ENCODE measurements around the gene PACSIN3. TPM values are rescaled to one million over a fixed set of nuclear protein-coding genes. Genes with fewer than 3 reads are reported as not detected.
A peak's percentile ranks its signal among the peaks of the same experiment; 100 is the strongest.

PACSIN3 gene
- total and polyA plus RNA-seq, 2 of the 8 experiments (the other 6 are each of a cell fraction or from before 2014, with no cell fraction given), result 23.8 to 47.2 TPM

DNA sequence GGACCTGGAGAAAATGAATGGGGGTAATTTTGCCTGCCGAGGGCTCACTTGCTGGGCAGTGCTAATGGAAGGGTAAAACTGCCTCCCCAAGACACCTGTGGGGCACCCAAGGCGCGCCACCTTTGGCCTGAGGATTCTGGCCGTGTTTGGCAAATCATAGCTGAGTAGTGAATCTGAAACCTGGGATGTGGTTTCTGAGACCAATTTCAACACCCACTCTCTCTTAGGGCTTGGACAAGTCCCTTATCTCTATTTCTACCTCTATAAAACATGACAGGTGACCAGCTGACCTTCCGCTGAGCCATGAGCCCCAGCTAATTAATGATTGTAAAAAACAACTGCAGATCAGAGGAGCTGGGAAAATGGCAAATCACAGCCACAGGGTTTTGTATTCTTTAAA is 1.5 kb upstream of the PACSIN3 start:
- Histone ChIP-seq H3K79me1 (ENCODE audit: low read depth, low read length) (peaks cover 3% of the 10 kb centered on the region; the same call in 1 of the 2 replicates), H3K9me3 (ENCODE audit: insufficient read depth in 2 of 2, low read depth in 1 of 2, low read length in 1 of 2) (no peaks in the 10 kb centered on the region), H4K91ac (replicated peaks; ENCODE audit: insufficient read length, low read length) (no peak overlapping the region), H4K5ac (ENCODE audit: insufficient read length, low read depth, low read length) (no peak overlapping the region), H2BK120ac (replicated peaks; ENCODE audit: low read depth, low read length) (no peak overlapping the region), H3K36me3 (ENCODE audit: control insufficient read depth in 2 of 4, insufficient read depth in 4 of 4, low read length in 3 of 4) (peaks cover 0 to 3% (median 0%) of the 10 kb centered on the region in 4 experiments; a peak in 1 of 8 replicates), H2AFZ (ENCODE audit: low read length) (no peak overlapping the region), H3K4ac (replicated peaks; ENCODE audit: insufficient read length, low read depth, low read length) (no peak overlapping the region), H3K56ac (replicated peaks; ENCODE audit: insufficient read length, low read depth, low read length) (no peak overlapping the region), H3K18ac (ENCODE audit: extremely low read depth, low read length) (no peak overlapping the region), H3K23me2 (ENCODE audit: low read depth, low read length) (peaks cover 12% of the 10 kb centered on the region; the same call in 1 of the 2 replicates), H2BK12ac (ENCODE audit: low read depth, low read length) (no peak overlapping the region), H4K20me1 (replicated peaks in 1 of 2; ENCODE audit: control insufficient read depth in 1 of 2, insufficient read depth in 2 of 2, low read length in 2 of 2) (peaks cover 0 to 2% of the 10 kb centered on the region in 2 experiments), H3K4me3 (ENCODE audit: extremely low read depth in 1 of 4, insufficient read depth in 2 of 4, low read depth in 3 of 4, low read length in 4 of 4) (peak overlapping the region; percentile 62 to 92 (median 82); a peak in 7 of 8 replicates), H4K8ac (ENCODE audit: extremely low read depth, insufficient read depth, low read length) (no peak overlapping the region), H3K4me2 (ENCODE audit: insufficient read depth in 1 of 2, low read depth in 2 of 2, low read length in 2 of 2) (peak overlapping the region; percentile 66 to 77), H2AK5ac (ENCODE audit: low read depth, low read length) (no peak overlapping the region), H3K4me1 (replicated peaks in 1 of 4; ENCODE audit: control insufficient read depth in 3 of 4, insufficient read depth in 4 of 4, low read length in 3 of 4) (peaks cover 0 to 8% (median 6%) of the 10 kb centered on the region in 4 experiments; a peak in 5 of 7 replicates), H3K23ac (ENCODE audit: insufficient read length) (no peak overlapping the region), H3K79me2 (ENCODE audit: control insufficient read depth in 1 of 2, insufficient read depth in 2 of 2, low read length in 2 of 2) (peaks cover 0 to 14% of the 10 kb centered on the region in 2 experiments; a peak in 3 of 4 replicates), H2BK5ac (ENCODE audit: low read depth, low read length) (no peak overlapping the region), H3K9ac (replicated peaks in 1 of 4; ENCODE audit: extremely low read depth in 1 of 4, low read depth in 3 of 4, low read length in 3 of 4) (peak overlapping the region in 1 of 4 experiments; percentile 56; a peak in 3 of 7 replicates), H2BK20ac (ENCODE audit: low read length) (no peak overlapping the region), H3K14ac (ENCODE audit: insufficient read length) (no peak overlapping the region), H3K27me3 (replicated peaks in 1 of 4; ENCODE audit: control insufficient read depth in 3 of 4, extremely low read depth in 1 of 4, insufficient read depth in 3 of 4, low read length in 3 of 4) (peaks cover 0 to 6% (median 0%) of the 10 kb centered on the region in 4 experiments; a peak in 3 of 7 replicates), H2BK15ac (ENCODE audit: low read length) (0 out of 2 replicates have a peak overlapping the region, but pooled peaks have one; percentile 67), H3K27ac (ENCODE audit: low read depth, low read length) (no peak overlapping the region)
- ChIA-PET POLR2A (ENCODE audit: partially characterized antibody) (interaction anchor here (1.1 to 3.9 kb wide), 15 partner anchors 8 to 275 kb away, joined by 3 to 49 read pairs (median 9); partner anchors contain the start of genes ACP2, ARFGAP2 and DDB2), CTCF (ENCODE audit: partially characterized antibody) (interaction anchor here (1.1 to 16.6 kb wide), 7 partner anchors 9 to 161 kb away, joined by 3 to 247 read pairs (median 8); partner anchors contain the start of genes ARFGAP2 and DDB2)
- whole genome bisulfite sequencing, 2 experiments (ENCODE audit: extremely low coverage in 1 of 2, insufficient coverage in 1 of 2, insufficient read length in 1 of 2, insufficient replicate concordance in 2 of 2, low coverage in 1 of 2, low lambda C conversion rate in 2 of 2, missing lambda C conversion rate in 1 of 2), result 20% methylated on average over 5 of the region's 5 CpGs; no CpG with 5 or more reads in 1 of the 2 experiments
- no peak for FAIRE-seq
- no peak for TF ChIP-seq ASH2L (IDR thresholded peaks at IDR 0.05; ENCODE audit: low read length)
- no peak for TF ChIP-seq PHF8 (conservative IDR thresholded peaks at IDR 0.05; ENCODE audit: low read depth, low read length)
- no peak for TF ChIP-seq JUND (IDR thresholded peaks at IDR 0.05; ENCODE audit: low read length)
- TF ChIP-seq FOSL1 (IDR thresholded peaks at IDR 0.05; ENCODE audit: insufficient read depth, low read depth, low read length), result no peak
- TF ChIP-seq, protein P1, sequence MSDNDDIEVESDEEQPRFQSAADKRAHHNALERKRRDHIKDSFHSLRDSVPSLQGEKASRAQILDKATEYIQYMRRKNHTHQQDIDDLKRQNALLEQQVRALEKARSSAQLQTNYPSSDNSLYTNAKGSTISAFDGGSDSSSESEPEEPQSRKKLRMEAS (IDR thresholded peaks at IDR 0.05), result no peak
- TF ChIP-seq, protein P2, sequence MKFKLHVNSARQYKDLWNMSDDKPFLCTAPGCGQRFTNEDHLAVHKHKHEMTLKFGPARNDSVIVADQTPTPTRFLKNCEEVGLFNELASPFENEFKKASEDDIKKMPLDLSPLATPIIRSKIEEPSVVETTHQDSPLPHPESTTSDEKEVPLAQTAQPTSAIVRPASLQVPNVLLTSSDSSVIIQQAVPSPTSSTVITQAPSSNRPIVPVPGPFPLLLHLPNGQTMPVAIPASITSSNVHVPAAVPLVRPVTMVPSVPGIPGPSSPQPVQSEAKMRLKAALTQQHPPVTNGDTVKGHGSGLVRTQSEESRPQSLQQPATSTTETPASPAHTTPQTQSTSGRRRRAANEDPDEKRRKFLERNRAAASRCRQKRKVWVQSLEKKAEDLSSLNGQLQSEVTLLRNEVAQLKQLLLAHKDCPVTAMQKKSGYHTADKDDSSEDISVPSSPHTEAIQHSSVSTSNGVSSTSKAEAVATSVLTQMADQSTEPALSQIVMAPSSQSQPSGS (IDR thresholded peaks at IDR 0.05; ENCODE audit: low read length), result no peak
- no peak for TF ChIP-seq MAFK (IDR thresholded peaks at IDR 0.05; ENCODE audit: low read depth, low read length)
- no peak for TF ChIP-seq CHD1 (IDR thresholded peaks at IDR 0.05; ENCODE audit: low read depth, low read length)
- TF ChIP-seq TBP (IDR thresholded peaks at IDR 0.05; ENCODE audit: low read depth, low read length), result no peak
- no peak for TF ChIP-seq CTBP2 (IDR thresholded peaks at IDR 0.05; ENCODE audit: borderline replicate concordance, insufficient read depth, insufficient read length, low read length)
- TF ChIP-seq HDAC6 (IDR thresholded peaks at IDR 0.05; ENCODE audit: low read depth, low read length), result no peak
- no peak for TF ChIP-seq CREB1 (IDR thresholded peaks at IDR 0.05)
- DNase-seq (ENCODE audit: low read depth in 1 of 2, low spot score in 2 of 2), result no peak
